Caco-2 (cell line): Measurements from ENCODE around the gene MEX3A. TPM values are rescaled to one million over a fixed set of nuclear protein-coding genes. Genes with fewer than 3 reads are reported as not detected.
"Not testable (repeated sequence)": the region's sequence is repeated elsewhere in the genome, so short reads cannot be mapped to it uniquely, and the experiment has no call there.

ENCODE experiments used
- BruUV-seq: library from RNA; stranded (reverse); fragments of 400-500 nt; replicated peaks from 2 replicates; lab custom pipeline; 2021; lab: Mats Ljungman, UMichigan
- CTCF ChIA-PET: fragments of 300-600 bp; sonication (Branson Sonifier 250); formaldehyde crosslinking; loops from one replicate; lab custom pipeline; 2022; ENCODE audit warnings: antibody characterized with exemption; lab: Charles Lee
- POLR2A ChIA-PET: fragments of 300-600 bp; sonication (Branson Sonifier 250); formaldehyde crosslinking; loops from one replicate; lab custom pipeline; 2022; ENCODE audit warnings: antibody characterized with exemption; lab: Charles Lee
- DNase-seq, 2 experiments: peaks; one replicate each; pipeline versions ENCODE4 v3.0.0 to v3.0.0-alpha.2; 2020 to 2022
- H3K27me3 ChIP-seq: replicated peaks from 2 replicates; pipeline ENCODE4 v1.6.0; 2011; ENCODE audit warnings: low read length; ENCODE audit not compliant: control insufficient read depth, insufficient read depth
- H3K36me3 ChIP-seq: 2 replicates; pipeline ENCODE4 v1.5.1; 2011; ENCODE audit warnings: low read length; ENCODE audit not compliant: control insufficient read depth, insufficient read depth
- H3K4me1 ChIP-seq: fragments of 250-450 bp; sonication (Bioruptor Pico); 2 replicates; pipeline ENCODE4 v1.5.1; 2020; ENCODE audit warnings: mild to moderate bottlenecking
- H3K4me3 ChIP-seq: 2 replicates; pipeline ENCODE4 v1.5.1; 2011; ENCODE audit warnings: low read depth, mild to moderate bottlenecking, control low read depth, low read length
- H3K9me3 ChIP-seq: fragments of 250-450 bp; sonication (Bioruptor Pico); 2 replicates; pipeline ENCODE4 v1.5.1; 2020; ENCODE audit warnings: mild to moderate bottlenecking, moderate library complexity
- H3K27ac Mint-ChIP-seq: one replicate; pipeline ENCODE4 v1.8.0; 2022; ENCODE audit warnings: mixed read lengths; ENCODE audit not compliant: unreplicated experiment
- H3K27me3 Mint-ChIP-seq: one replicate; pipeline ENCODE4 v1.8.0; 2022; ENCODE audit warnings: mixed read lengths; ENCODE audit not compliant: insufficient read depth, unreplicated experiment
- H3K36me3 Mint-ChIP-seq: one replicate; pipeline ENCODE4 v1.8.0; 2022; ENCODE audit warnings: mild to moderate bottlenecking, mixed read lengths; ENCODE audit not compliant: insufficient read depth, unreplicated experiment
- H3K4me1 Mint-ChIP-seq: one replicate; pipeline ENCODE4 v1.8.0; 2022; ENCODE audit warnings: low read depth, mixed read lengths; ENCODE audit not compliant: unreplicated experiment
- H3K4me3 Mint-ChIP-seq: one replicate; pipeline ENCODE4 v1.8.0; 2022; ENCODE audit warnings: mild to moderate bottlenecking, moderate library complexity, mixed read lengths; ENCODE audit not compliant: unreplicated experiment
- H3K9me3 Mint-ChIP-seq: one replicate; pipeline ENCODE4 v1.8.0; 2022; ENCODE audit warnings: mixed read lengths; ENCODE audit not compliant: unreplicated experiment
- intact Hi-C: fragments of 100-400 bp; cut with micrococcal nuclease; formaldehyde crosslinking; loops from one replicate; pipeline ENCODE4 v1.10.0; 2022; ENCODE audit not compliant: unreplicated experiment
- total RNA-seq: library from RNA; stranded (reverse); gene quantifications from 2 replicates; pipeline ENCODE4 v1.2.3, GENCODE V29; 2022
- TF ChIP-seq, protein P1 (sequence below), 2 experiments: fragments of 200-600 bp in 1 of 2; IDR thresholded peaks; 1 replicate in 1 of 2; 2 replicates in 1 of 2; pipeline versions ENCODE4 v1.5.1 to v1.8.0; 2011 to 2022; ENCODE audit warnings: antibody characterized with exemption in 1 of 2, control low read depth in 1 of 2, inconsistent platforms in 1 of 2, low read depth in 1 of 2, low read length in 1 of 2, mild to moderate bottlenecking in 1 of 2, moderate library complexity in 1 of 2; ENCODE audit not compliant: insufficient read depth in 1 of 2, severe bottlenecking in 1 of 2, unreplicated experiment in 1 of 2

Gene MEX3A
- total RNA-seq, 1 experiment from 2014 or later = 8.9 TPM

- Histone ChIP-seq H3K4me3 (no peak overlapping the region), H3K27me3 (no peaks in the 10 kb centered on the region), H3K9me3 (no peaks in the 10 kb centered on the region), H3K36me3 (peaks cover 4% of the 10 kb centered on the region), H3K4me1 (peaks cover 58% of the 10 kb centered on the region)
- TF ChIP-seq, protein P1, sequence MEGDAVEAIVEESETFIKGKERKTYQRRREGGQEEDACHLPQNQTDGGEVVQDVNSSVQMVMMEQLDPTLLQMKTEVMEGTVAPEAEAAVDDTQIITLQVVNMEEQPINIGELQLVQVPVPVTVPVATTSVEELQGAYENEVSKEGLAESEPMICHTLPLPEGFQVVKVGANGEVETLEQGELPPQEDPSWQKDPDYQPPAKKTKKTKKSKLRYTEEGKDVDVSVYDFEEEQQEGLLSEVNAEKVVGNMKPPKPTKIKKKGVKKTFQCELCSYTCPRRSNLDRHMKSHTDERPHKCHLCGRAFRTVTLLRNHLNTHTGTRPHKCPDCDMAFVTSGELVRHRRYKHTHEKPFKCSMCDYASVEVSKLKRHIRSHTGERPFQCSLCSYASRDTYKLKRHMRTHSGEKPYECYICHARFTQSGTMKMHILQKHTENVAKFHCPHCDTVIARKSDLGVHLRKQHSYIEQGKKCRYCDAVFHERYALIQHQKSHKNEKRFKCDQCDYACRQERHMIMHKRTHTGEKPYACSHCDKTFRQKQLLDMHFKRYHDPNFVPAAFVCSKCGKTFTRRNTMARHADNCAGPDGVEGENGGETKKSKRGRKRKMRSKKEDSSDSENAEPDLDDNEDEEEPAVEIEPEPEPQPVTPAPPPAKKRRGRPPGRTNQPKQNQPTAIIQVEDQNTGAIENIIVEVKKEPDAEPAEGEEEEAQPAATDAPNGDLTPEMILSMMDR (IDR thresholded peaks at IDR 0.05; ENCODE audit: insufficient read depth in 1 of 2, low read depth in 1 of 2, low read length in 1 of 2, severe bottlenecking in 1 of 2, unreplicated experiment in 1 of 2) = no peak
- Mint-ChIP-seq H3K36me3 (peaks cover 16% of the 10 kb centered on the region), H3K4me1 (peaks cover 31% of the 10 kb centered on the region), H3K27ac (peak overlapping the region; percentile 70), H3K4me3 (peak overlapping the region; percentile 62), H3K27me3 (no peaks in the 10 kb centered on the region), H3K9me3 (no peaks in the 10 kb centered on the region)
- POLR2A ChIA-PET = interaction anchor here (0.6 kb wide), 1 partner anchor 32 kb away, joined by 4 read pairs; no protein-coding TSS in a partner anchor
- no TSS peak for BruUV-seq
- intact Hi-C loops = no loop called here
- DNase-seq = no peak
- CTCF ChIA-PET = interaction anchor here (0.6 to 5.9 kb wide), 3 partner anchors 12 to 136 kb away, joined by 3 to 43 read pairs (median 8); no protein-coding TSS in a partner anchor
Measured at GRCh38 chr1:156117414-156118176, 35.3 kb upstream of the MEX3A start.

DNA sequence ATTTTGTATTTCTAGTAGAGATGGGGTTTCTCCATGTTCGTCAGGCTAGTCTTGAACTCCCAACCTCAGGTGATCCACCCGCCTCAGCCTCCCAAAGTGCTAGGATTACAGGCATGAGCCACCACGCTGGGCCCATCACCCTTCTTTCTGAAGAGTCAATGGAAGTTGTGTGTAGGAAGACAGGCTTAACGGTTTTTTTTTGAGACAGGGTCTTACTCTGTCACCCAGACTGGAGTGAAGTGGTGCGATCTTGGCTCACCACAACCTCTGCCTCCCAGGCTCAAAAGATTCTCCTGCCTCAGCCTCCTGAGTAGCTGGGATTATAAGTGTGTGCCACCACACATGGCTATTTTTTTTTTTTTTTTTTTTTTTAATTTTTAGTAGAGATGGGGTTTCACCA is 34.5 kb upstream of the MEX3A start:
- peaks cover 12% of the 10 kb centered on the region for H3K36me3 Mint-ChIP-seq
- peaks cover 26% of the 10 kb centered on the region for H3K4me1 Mint-ChIP-seq
- peak overlapping the region; percentile 63 for H3K27ac Mint-ChIP-seq
- BruUV-seq, H3K4me3 ChIP-seq, H3K9me3 Mint-ChIP-seq, H3K9me3 ChIP-seq, H3K27me3 Mint-ChIP-seq, DNase-seq, H3K36me3 ChIP-seq, H3K27me3 ChIP-seq, POLR2A ChIA-PET, intact Hi-C loops: not testable (repeated sequence)
- peaks cover 50% of the 10 kb centered on the region for H3K4me1 ChIP-seq
- CTCF ChIA-PET = interaction anchor here (5.9 kb wide), 1 partner anchor 13 kb away, joined by 43 read pairs; no protein-coding TSS in a partner anchor
- peak overlapping the region; percentile 95 for H3K4me3 Mint-ChIP-seq

DNA sequence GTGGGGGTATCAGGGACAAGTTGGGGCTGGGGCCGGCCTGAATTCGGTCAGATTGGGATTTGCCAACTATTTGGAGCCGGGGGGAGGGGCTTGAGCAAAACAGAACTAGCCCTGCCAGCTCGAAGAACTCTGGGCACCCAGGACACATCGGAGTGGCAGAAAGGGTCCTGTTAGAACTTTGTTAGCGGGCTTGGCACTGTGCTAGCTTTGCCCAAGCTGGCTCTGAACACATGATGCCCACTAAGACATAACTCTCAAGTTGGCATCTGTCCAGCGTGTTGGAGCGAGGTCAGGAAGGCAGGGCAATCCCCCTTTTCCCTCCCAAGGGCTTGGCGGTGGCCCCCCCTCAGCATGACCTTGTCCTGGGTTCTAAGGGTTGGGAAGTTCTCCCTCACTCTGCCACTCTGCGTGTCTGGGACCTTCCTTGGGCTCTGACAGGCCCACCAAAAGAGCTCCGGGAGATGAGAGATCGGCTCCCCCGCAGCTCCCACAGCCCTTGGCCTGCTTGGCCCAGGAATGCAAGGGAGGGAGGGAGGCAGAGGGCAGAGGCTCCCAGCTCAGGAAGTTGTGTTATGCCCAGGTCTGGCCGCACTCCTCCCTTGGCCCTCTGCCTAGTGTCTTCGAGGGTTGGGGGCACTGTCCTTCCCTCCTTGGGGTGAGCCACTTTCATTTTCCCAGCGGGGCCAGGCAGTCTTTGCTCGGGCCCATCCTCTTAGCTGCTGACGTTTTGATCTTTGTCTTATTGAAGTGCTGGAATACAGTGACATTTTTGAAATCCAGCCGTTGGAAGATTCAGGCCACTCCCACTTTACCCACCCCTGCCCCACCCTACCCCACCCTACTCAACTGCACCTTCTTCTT is 33.5 kb upstream of the MEX3A start:
- peaks cover 12% of the 10 kb centered on the region for H3K36me3 Mint-ChIP-seq
- TF ChIP-seq, protein P1 (IDR thresholded peaks at IDR 0.05; ENCODE audit: insufficient read depth in 1 of 2, low read depth in 1 of 2, low read length in 1 of 2, severe bottlenecking in 1 of 2, unreplicated experiment in 1 of 2) = no peak
- DNase-seq = no peak
- H3K27ac Mint-ChIP-seq = peak overlapping the region; percentile 63
- Histone ChIP-seq H3K36me3 (peaks cover 2% of the 10 kb centered on the region), H3K27me3 (no peaks in the 10 kb centered on the region), H3K9me3 (no peaks in the 10 kb centered on the region), H3K4me1 (peaks cover 49% of the 10 kb centered on the region), H3K4me3 (peak overlapping the region; percentile 98)
- BruUV-seq = TSS peak; percentile 34
- CTCF ChIA-PET = interaction anchor here (1.0 to 5.9 kb wide), 7 partner anchors 9 to 110 kb away, joined by 3 to 43 read pairs (median 8); no protein-coding TSS in a partner anchor
- H3K4me1 Mint-ChIP-seq = peaks cover 26% of the 10 kb centered on the region
- H3K9me3 Mint-ChIP-seq = no peaks in the 10 kb centered on the region
- no peaks in the 10 kb centered on the region for H3K27me3 Mint-ChIP-seq
- peak overlapping the region; percentile 95 for H3K4me3 Mint-ChIP-seq
- POLR2A ChIA-PET = interaction anchor here (1.7 to 2.0 kb wide), 2 partner anchors 10 to 14 kb away, joined by 13 to 16 read pairs; no protein-coding TSS in a partner anchor
- intact Hi-C loops = no loop called here
